ENCODE measurements around the gene ZNF222.

DNA sequence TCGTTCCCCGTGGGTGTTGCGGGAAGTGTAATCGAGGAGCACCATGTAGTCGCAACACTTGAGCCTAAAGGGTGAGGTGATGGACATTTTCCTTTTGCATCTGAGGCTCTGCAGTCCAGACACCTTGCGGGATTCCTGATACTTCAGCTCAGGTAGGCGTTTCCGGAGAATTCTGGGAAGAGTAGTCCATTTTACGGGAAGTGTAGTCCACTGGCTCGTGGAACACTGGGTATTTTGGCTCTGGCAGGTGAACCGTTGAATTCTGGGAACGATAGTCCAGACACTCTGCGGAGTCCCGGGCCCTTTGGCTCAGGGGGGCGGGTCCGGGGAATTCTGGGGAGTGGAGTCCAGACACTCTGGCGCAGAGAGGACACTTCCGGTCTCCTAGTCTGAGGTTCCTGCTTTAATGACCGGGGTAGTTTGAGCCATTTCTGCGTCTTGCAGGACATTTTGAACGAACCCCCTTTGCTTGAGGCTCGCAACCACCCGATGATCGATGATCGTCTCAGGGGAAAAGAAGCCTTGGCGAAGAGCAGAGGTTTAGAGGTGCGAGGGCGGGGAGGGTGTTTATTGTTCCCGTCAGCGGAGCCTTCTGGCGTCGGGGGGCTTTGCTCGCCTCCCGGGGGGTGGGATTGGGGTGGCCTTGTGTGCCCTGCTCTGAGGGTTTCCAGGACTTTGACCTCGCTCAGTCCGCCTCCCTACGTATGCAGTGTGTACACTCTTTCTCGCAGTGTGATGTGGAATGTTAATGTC, 26.6 kb downstream of the ZNF222 start, which contains the start of gene ZNF223:
- TF ChIP-seq, protein P1, sequence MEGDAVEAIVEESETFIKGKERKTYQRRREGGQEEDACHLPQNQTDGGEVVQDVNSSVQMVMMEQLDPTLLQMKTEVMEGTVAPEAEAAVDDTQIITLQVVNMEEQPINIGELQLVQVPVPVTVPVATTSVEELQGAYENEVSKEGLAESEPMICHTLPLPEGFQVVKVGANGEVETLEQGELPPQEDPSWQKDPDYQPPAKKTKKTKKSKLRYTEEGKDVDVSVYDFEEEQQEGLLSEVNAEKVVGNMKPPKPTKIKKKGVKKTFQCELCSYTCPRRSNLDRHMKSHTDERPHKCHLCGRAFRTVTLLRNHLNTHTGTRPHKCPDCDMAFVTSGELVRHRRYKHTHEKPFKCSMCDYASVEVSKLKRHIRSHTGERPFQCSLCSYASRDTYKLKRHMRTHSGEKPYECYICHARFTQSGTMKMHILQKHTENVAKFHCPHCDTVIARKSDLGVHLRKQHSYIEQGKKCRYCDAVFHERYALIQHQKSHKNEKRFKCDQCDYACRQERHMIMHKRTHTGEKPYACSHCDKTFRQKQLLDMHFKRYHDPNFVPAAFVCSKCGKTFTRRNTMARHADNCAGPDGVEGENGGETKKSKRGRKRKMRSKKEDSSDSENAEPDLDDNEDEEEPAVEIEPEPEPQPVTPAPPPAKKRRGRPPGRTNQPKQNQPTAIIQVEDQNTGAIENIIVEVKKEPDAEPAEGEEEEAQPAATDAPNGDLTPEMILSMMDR (optimal IDR thresholded peaks at IDR 0.05 in 1 of 3, IDR thresholded peaks at IDR 0.05 in 1 of 3, conservative IDR thresholded peaks at IDR 0.05 in 1 of 3; ENCODE audit: extremely low read depth in 1 of 3, insufficient read depth in 2 of 3, low read length in 3 of 3) = no peak
- no peak for TF ChIP-seq EZH2 (IDR thresholded peaks at IDR 0.05; ENCODE audit: low read length)

All from keratinocyte (primary cell).